GM18951 (cell line): Measurements from ENCODE around the gene MFN2.

Experiments used
- POLR2A ChIP-seq: IDR thresholded peaks from 4 replicates; pipeline ENCODE4 v1.6.1; 2011; ENCODE audit warnings: mild to moderate bottlenecking; ENCODE audit not compliant: insufficient read length, insufficient read depth; ENCODE audit errors: extremely low read depth
- in situ Hi-C: fragments of 300-500 bp; cut with MboI; formaldehyde crosslinking; loops from one replicate; pipeline ENCODE4 v1.12.0; 2022; ENCODE audit warnings: low sequenced_read_pairs, mixed read lengths, inconsistent platforms; ENCODE audit not compliant: unreplicated experiment

Gene MFN2

DNA sequence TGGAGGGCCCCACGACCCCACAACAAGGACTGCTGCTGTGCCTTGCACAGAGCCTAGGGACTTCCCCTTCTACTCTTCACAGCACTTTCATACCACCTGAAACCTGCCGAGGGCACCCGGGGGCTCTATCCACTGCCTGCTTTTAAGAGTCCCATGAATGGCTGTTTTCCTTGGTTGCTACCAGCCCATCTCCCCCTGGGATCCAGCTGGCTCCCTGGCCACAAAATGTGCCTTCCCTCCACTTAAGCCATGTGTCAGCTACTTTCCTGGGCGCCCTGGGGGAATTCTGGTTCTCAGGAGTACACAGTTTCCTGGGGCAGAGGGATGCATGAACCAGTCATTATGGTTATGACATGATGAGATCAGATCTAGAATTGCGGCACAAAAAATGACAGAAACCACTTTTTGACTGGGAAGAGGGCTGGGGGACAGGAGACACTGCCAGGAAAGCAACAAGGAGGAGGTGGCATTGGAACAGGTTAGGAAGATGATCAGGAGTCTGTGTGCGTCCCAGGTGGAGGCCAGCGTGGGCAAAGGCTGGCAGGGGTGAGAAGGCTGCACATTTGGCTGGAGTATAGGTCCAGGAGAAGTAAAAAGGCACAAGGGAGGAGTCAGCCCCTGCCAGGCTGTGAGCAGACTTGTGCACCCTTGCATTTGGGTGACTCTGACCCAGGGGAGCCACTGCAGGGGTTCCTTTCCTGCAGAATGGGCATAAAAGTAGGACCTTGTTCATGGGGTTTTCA is 79.6 kb downstream of the MFN2 start:
- in situ Hi-C loops = no loop called here
- no peak for TF ChIP-seq POLR2A

DNA sequence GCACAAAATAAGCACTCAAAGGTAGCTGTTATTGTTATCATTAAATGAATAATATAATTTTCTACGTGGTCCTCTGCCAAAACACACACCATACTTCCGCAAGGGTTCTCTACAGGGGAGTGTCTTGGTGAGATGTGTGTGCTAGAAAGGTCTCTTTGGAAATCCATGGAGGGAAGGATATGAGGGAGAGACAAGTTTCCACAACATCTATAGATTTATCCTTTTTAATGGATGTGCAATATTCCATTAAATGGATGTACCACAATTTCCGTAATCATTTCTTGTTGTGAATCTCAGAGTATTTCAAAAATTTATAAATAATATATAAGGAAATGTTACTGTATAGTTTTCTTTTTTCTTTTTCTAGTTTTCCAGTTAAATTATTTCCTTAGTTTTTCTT is 80.3 kb downstream of the MFN2 start:
- TF ChIP-seq POLR2A = no peak
- in situ Hi-C loops = no loop called here
